Urinary bladder (tissue), 4 donors: ENCODE measurements around the gene SLC19A1. TPM values are rescaled to one million over a fixed set of nuclear protein-coding genes. Genes with fewer than 3 reads are reported as not detected.
"Not testable (repeated sequence)": the region's sequence is repeated elsewhere in the genome, so short reads cannot be mapped to it uniquely, and the experiment has no call there.

Experiments used
- DNase-seq: peaks from one replicate; pipeline ENCODE4 v3.0.0-alpha.2; 2015; ENCODE audit errors: extremely low spot score
- H3K27ac ChIP-seq: one replicate; pipeline ENCODE4 v1.5.1; 2013; ENCODE audit warnings: low read depth, mild to moderate bottlenecking, moderate library complexity
- H3K36me3 ChIP-seq: one replicate; pipeline ENCODE4 v1.6.1; 2013; ENCODE audit warnings: mild to moderate bottlenecking, moderate library complexity; ENCODE audit not compliant: insufficient read depth
- H3K4me1 ChIP-seq: one replicate; pipeline ENCODE4 v1.6.1; 2013; ENCODE audit warnings: mild to moderate bottlenecking, moderate library complexity; ENCODE audit not compliant: insufficient read depth
- H3K4me3 ChIP-seq: one replicate; pipeline ENCODE4 v1.5.1; 2013; ENCODE audit warnings: low read depth, low read length
- WGBS: extraction: QIAGEN DNeasy Blood & Tissue Kit; methylation state at CpG from one replicate; pipeline ENCODE4 v1.1.7; 2013; 5-methylcytosine and 5-hydroxymethylcytosine counted together
- polyA plus RNA-seq: library from polyadenylated mRNA; stranded (reverse); fragments of 200-250 nt; gene quantifications from one replicate; pipeline ENCODE4 v1.2.3, GENCODE V29; 2013
- total RNA-seq: library from RNA; depleted of rRNA; stranded (reverse); fragments of >200 nt; gene quantifications from one replicate; pipeline ENCODE4 v1.2.3, GENCODE V29; 2014
- donor health status: healthy with polysubstance abuse.
- donor health status: healthy.

SLC19A1 gene
- total and polyA plus RNA-seq, 2 donors: 4.2 to 7.5 TPM

DNA sequence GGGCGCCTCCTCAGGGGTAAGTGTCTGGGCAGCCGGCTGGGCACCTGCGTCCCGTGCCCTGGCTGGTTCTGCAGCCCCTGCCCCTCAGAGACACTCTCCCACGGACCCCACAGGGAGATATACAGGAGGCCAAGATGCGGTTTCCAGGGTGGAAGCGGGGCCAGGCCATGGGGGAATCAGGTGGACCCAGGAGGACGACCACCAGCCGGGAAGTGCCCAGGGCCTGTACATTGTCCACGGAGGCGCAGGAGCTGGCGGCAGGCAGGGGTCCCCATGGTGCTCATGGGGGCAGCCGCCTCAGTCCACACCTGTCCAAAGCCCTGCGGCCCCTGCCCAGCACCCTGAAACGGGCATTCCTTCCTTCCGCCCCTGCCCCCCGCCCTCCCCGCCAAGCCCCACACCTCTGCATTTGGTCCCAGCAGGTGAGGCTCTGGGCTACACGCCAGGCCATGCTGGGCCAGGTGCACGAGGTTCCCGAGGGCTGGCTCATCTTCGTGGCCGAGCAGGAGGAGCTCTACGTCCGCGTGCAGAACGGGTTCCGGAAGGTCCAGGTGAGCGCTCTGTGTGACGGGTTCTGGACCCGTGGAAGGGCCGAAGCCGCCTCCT, 36.7 kb downstream of the SLC19A1 start:
- no peak for DNase-seq
- Histone ChIP-seq H3K36me3 (no peaks in the 10 kb centered on the region), H3K27ac (no peak overlapping the region), H3K4me3 (no peak overlapping the region), H3K4me1 (no peaks in the 10 kb centered on the region)
- 87% methylated on average over 33 of the region's 33 CpGs for WGBS

DNA sequence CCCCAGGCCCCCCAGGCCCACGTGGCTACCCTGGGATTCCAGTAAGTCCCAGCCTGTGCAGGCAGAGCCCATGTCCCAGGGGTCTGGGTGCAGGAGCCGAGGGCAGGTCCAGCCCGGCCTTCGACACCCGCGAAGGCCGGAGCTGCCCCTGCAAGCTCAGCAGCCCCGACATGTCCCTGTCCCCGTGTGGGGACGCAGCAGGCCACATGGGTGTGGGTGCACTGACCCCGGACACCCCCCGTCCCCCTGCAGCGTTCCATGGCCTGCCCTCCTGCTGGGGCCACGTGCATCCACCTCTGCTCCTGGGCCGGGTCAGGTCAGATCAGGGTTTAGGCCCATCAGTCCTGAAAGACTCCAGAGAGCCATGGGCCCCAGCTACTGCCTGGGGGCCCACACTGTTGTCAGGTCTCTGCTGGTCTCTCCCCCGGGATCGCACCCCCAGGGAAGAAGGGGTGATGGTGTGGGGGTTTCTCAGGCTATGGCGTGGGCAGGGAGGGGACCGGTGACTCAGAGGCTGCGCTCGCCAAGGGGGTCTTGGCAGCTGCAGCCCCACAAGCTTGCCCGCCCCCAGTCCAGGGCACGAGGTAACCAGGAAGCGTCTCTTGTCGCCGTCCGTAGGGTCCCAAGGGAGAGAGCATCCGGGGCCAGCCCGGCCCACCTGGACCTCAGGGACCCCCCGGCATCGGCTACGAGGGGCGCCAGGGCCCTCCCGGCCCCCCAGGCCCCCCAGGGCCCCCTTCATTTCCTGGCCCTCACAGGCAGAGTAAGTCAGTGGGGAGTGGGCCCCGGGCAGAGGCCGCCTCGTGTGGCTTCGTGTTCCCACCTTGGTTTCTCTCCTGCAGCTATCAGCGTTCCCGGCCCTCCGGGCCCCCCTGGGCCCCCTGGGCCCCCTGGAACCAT, 37.5 kb downstream of the SLC19A1 start:
- Histone ChIP-seq H3K4me3 (no peak overlapping the region), H3K27ac (no peak overlapping the region), H3K4me1 (no peaks in the 10 kb centered on the region), H3K36me3 (no peaks in the 10 kb centered on the region)
- DNase-seq: no peak
- 83% methylated on average over 41 of the region's 41 CpGs for WGBS

DNA sequence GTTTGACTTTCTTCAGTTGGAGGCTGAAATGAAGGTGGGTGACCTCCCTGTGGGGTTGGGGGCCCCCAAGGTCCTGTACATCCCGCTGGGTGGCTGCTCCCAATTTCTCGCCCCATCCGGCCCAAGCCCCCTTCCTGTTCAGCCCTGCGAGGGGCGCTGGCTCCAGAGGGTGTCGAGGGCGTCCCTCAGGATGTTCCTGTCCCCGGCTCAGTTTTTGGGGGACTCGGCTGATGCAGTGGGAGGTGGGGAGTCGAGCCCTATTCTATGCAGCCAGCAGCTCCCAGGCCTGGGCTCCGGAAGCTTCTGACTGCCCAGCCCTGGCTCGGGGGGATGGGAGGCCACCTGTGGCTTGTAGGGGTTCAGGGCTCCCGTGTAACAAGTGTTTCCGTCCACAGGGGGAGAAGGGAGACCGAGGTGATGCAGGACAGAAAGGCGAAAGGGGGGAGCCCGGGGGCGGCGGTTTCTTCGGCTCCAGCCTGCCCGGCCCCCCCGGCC, 38.2 kb downstream of the SLC19A1 start:
- H3K4me1 ChIP-seq: no peaks in the 10 kb centered on the region
- 88% methylated on average over 22 of the region's 22 CpGs for WGBS
- H3K4me3 ChIP-seq: no peak overlapping the region
- no peak overlapping the region for H3K27ac ChIP-seq
- DNase-seq: no peak
- no peaks in the 10 kb centered on the region for H3K36me3 ChIP-seq

DNA sequence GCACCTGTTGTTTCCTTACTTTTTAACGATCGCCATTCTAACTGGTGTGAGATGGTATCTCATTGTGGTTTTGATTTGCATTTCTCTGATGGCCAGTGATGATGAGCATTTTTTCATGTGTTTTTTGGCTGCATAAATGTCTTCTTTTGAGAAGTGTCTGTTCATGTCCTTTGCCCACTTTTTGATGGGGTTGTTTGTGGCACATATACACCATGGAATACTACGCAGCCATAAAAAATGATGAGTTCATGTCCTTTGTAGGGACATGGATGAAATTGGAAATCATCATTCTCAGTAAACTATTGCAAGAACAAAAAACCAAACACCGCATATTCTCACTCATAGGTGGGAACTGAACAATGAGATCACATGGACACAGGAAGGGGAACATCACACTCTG, 39.0 kb downstream of the SLC19A1 start:
- DNase-seq, H3K27ac ChIP-seq, H3K4me1 ChIP-seq, H3K36me3 ChIP-seq, H3K4me3 ChIP-seq: not testable (repeated sequence)
- 87% methylated on average over 3 of the region's 4 CpGs for WGBS

DNA sequence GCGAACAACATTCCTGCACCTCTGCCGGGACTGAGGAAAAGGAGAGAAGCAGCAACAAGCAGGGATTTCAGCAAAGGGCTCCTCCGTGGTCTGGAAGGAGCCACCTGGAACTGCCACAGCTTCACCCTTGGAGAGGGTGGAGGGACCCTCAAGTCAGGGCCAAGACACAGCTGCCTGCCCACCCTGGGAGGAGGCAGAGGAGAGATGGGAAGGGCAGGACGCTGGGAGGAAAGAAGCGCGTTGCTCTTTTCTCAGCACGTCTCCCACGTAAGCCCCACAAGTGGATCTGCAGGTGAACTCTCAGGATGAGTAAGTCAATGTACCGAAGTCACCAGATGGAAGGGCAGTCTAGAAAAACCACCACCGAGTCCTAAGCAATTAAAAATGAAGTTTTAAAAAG, 39.6 kb downstream of the SLC19A1 start:
- Histone ChIP-seq H3K36me3 (no peaks in the 10 kb centered on the region), H3K4me1 (no peaks in the 10 kb centered on the region), H3K4me3 (no peak overlapping the region), H3K27ac (no peak overlapping the region)
- no peak for DNase-seq
- 86% methylated on average over 10 of the region's 10 CpGs for WGBS

DNA sequence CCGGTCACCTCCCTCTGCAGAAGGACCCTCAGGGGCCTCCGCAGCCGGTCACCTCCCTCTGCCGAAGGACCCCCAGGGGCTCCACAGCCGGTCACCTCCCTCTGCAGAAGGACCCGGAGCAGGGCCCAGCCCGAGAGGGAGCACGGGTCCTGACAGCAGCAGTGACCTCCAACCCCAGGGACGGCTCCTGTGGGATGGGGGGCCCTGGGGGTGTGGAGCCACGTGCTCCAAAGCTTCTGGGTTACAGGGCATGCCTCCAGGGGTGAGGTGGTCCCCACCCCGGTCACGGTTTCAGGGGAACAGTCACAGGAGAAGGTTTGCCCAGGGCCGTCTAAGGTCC, 40.3 kb downstream of the SLC19A1 start:
- H3K36me3 ChIP-seq: no peaks in the 10 kb centered on the region
- no peaks in the 10 kb centered on the region for H3K4me1 ChIP-seq
- H3K27ac ChIP-seq: no peak overlapping the region
- WGBS: 80% methylated on average over 13 of the region's 13 CpGs
- no peak overlapping the region for H3K4me3 ChIP-seq
- DNase-seq: no peak

DNA sequence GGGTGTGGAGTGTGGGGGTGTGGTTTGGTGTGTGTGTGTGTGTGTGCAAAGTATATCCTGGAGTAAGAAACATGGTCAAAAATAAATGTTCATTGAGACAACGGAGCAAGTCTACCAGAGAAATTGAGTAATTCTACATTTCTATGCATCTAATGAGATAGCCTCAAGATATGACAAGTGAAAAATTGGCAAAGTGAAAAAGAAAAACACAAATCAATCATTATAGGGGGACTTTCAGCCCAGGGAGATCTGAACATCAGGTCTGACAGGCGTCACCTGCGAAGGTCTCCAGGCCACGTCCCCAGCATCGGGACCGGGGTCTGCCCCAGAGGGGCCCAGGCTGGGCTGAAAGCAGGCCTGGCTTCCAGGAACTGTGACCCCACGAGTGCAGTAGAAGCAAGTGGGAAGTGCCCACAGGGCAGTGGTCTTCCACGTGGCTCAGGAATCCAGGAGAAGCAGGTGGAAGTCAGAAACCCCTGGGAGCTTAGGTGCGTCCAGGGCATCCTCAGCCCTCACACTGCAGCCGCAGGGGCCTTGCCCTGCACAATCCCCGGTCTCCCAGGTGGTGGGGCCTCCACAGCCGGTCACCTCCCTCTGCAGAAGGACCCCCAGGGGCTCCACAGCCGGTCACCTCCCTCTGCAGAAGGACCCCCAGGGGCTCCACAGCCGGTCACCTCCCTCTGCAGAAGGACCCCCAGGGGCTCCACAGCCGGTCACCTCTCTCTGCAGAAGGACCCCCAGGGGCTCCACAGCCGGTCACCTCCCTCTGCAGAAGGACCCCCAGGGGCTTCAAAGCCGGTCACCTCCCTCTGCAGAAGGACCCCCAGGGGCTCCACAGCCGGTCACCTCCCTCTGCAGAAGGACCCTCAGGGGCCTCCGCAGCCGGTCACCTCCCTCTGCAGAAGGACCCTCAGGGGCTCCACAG, 40.9 kb downstream of the SLC19A1 start:
- not testable (repeated sequence) for H3K27ac ChIP-seq, DNase-seq, H3K4me3 ChIP-seq, H3K36me3 ChIP-seq, H3K4me1 ChIP-seq
- WGBS: 84% methylated on average over 16 of the region's 20 CpGs

DNA sequence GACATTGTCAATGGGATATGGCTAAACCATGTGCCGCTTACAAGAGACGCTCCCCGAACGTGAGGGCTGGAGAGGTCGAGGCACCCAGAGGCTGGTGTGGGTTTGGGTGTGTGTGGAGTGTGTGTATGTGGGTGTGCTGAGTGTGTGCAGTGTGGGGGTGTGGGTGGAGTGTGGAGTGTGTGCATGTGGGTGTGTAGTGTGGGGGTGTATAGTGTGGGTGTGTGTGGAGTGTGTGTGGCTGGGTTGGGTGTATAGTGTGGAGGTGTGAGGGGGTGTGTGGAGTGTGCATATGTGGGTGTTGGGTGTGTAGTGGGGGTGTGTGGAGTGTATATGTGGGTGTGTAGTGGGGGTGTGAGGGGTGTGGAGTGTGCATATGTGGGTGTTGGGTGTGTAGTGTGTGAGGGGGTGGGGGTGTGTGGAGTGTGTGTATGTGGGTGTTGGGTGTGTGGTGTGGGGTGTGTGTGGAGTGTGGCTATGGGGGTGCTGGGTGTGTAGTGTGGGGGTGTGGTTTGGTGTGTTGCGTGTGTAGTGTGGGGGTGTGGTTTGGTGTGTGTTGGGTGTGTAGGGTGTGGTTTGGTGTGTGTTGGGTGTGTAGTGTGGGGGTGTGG, 42.2 kb downstream of the SLC19A1 start:
- no peak for DNase-seq
- H3K36me3 ChIP-seq: no peaks in the 10 kb centered on the region
- no peak overlapping the region for H3K4me3 ChIP-seq
- no peak overlapping the region for H3K27ac ChIP-seq
- no peaks in the 10 kb centered on the region for H3K4me1 ChIP-seq
- 83% methylated on average over 6 of the region's 6 CpGs for WGBS

DNA sequence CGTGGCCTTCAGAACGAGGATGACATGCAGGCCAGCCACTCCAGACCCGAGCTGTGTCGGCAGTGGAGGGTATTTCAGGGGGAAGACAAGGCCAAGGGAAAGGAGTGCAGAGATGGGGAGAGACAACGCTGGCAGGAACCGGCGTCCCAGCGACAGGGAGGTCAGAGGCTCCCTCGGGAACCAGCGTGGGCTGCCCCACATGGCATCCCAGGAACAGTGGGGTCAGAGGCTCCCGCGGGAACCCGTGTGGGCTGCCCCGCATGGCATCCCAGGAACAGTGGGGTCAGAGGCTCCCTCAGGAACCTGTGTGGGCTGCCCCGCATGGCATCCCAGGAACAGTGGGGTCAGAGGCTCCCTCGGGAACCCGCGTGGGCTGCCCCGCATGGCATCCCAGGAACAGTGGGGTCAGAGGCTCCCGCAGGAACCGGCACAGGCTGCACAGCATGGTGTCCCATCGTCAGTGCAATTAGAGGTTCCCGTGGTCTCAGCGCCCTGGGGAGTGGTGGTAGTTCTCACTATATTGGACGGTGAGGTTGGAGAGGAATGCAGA, 43.0 kb downstream of the SLC19A1 start:
- H3K27ac ChIP-seq: no peak overlapping the region
- H3K4me3 ChIP-seq: no peak overlapping the region
- no peak for DNase-seq
- no peaks in the 10 kb centered on the region for H3K4me1 ChIP-seq
- WGBS: 90% methylated on average over 25 of the region's 25 CpGs
- no peaks in the 10 kb centered on the region for H3K36me3 ChIP-seq

DNA sequence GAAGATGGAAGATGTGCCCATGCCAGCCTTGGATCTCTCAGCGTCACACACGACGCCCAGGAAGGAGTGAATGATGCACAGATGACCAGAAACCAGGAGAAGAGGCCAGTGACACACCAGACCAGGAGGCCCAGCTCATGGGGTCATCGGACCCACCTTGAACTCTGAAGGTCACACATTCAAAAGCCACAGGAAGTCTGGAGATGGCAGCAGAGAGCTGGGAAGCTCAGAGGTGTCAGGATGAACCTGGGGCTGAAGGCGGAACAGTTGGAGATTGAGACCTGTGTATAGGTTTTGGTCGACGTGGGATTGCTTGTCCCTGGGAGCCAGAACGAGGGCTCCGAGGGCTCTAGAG, 43.6 kb downstream of the SLC19A1 start:
- H3K4me1 ChIP-seq: no peaks in the 10 kb centered on the region
- DNase-seq: no peak
- WGBS: 95% methylated on average over 9 of the region's 9 CpGs
- no peak overlapping the region for H3K4me3 ChIP-seq
- no peak overlapping the region for H3K27ac ChIP-seq
- no peaks in the 10 kb centered on the region for H3K36me3 ChIP-seq

DNA sequence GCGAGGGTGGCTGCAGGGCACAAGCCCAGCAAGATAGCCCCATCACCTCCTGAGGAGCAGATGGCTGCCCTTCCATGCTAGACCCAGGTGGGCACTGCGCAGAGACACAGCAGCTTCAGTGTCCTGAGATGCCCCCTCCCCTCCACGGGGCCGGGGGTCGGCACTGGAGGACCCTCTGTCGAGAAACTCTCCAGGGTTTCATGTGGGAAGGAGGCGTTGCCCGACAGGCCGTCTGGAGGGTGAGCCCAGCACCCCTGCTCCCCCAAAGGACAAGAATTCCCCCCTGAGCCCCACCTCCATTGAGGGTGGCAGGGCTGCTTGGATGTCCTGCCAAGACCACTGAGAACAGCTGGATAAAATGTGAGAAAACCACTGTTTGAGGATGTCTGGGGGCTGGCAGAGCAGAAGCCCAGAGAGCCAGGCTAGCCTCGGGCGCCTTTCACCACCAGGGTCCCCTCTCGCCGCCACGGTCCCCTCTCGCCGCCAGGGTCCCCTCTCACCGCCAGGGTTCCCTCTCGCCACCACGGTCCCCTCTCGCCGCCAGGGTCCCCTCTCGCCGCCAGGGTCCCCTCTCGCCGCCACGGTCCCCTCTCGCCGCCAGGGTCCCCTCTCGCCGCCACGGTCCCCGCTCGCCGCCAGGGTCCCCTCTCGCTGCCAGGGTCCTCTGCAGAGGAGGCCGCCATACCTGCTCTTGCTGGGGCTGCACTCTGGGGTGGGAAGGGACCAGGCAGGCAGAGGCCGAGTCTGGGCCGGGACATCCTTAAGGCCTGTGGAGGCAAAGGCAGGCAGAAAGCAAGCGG, 44.2 kb downstream of the SLC19A1 start:
- Histone ChIP-seq H3K4me3 (no peak overlapping the region), H3K27ac (no peak overlapping the region), H3K4me1 (no peaks in the 10 kb centered on the region), H3K36me3 (no peaks in the 10 kb centered on the region)
- DNase-seq: no peak
- 96% methylated on average over 39 of the region's 39 CpGs for WGBS

DNA sequence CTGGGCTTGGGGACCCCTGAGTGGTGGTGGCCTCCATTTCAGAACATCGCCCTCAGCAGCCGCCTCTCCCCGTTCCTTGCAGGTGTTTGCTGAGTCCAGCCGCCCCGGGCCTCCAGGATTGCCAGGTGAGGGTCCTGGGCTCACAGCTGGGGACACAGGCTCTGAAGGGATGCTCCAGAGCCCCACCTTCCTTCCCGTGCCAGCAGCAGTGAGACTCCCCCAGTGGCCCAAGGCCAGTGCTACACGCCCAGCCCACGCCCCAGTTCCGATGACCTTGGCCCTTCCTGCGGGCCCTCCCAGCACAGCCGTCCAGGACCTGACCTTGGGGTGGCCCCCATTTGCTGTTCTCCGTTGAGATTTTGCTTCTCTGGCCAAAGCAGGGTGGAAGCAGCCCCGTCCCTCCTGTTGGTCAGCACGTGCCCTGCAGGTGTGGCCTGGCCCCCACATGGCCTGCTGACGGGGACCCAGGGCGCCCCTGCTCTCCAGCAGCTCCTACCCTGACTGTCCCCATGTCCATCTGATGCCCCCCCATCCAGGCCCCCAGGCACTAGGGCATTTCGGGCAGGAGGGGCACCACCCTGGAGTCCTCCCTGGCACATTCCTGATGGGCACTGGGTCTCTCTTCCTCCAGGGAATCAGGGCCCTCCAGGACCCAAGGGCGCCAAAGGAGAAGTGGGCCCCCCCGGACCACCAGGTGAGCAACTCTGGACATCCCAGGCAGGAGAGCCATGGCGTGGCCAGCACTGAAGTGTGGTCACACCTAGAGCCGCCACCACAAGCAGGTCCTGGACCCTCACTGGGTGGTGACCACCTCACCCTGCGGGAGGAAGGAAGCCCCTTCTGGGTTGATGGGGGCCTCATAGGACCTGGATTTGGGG, 45.0 kb downstream of the SLC19A1 start:
- Histone ChIP-seq H3K36me3 (no peaks in the 10 kb centered on the region), H3K4me3 (no peak overlapping the region), H3K27ac (no peak overlapping the region), H3K4me1 (no peaks in the 10 kb centered on the region)
- WGBS: 89% methylated on average over 22 of the region's 22 CpGs
- no peak for DNase-seq
